ENCODE measurements around the gene BMP7. TPM values are rescaled to one million over a fixed set of nuclear protein-coding genes. Genes with fewer than 3 reads are reported as not detected.

The BMP7 gene
- total and polyA plus RNA-seq, 9 of the 15 experiments (the other 6 are each of a cell fraction or from before 2014, with no cell fraction given) = 0.18 TPM; not detected in 8

DNA sequence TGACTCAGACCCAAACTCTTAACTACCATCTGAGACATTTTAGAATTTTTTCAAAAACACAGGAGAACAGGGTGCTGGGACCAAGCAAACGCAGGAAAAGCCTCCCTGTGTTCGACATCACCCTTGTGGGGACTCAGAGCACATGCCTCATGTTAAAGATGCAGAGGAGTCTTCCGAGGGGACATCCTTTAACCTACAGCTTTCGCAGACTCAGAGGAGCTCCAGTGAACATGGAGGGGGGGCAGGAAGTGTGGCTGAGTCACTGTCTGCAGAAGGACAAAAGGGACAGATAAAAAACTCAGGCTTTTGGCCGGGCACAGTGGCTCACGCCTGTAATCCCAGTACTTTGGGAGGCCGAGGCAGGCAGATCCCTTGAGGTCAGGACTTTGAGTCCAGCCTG is 15.1 kb downstream of the BMP7 start (continued):
- TF ChIP-seq MCM2 (IDR thresholded peaks at IDR 0.05; ENCODE audit: low read depth) (no peak), L3MBTL2 (IDR thresholded peaks at IDR 0.05) (peak; percentile 61), SMAD4 (CRISPR knock-in tag; conservative IDR thresholded peaks at IDR 0.05) (0 out of 2 replicates have a peak, but pooled peaks have one; percentile 36), NR2C2 (CRISPR knock-in tag; IDR thresholded peaks at IDR 0.05) (no peak), NR2C2 (tag; IDR thresholded peaks at IDR 0.05) (peak; percentile 28; the same call in 1 of the 2 replicates), CEBPB (tag; IDR thresholded peaks at IDR 0.05) (no peak), NRF1 (conservative IDR thresholded peaks at IDR 0.05 in 1 of 2, IDR thresholded peaks at IDR 0.05 in 1 of 2) (peak; percentile 35 to 53; a peak in 3 of 4 replicates), ZNF134 (CRISPR knock-in tag; conservative IDR thresholded peaks at IDR 0.05) (no peak), TRIM24 (IDR thresholded peaks at IDR 0.05) (peak in 1 of 2 experiments; percentile 38; a peak in 1 of 4 replicates), SREBF1 (IDR thresholded peaks at IDR 0.05; ENCODE audit: borderline replicate concordance, low read depth, low read length) (no peak), RUNX1 (IDR thresholded peaks at IDR 0.05; ENCODE audit: low read depth) (no peak), CBFA2T3 (IDR thresholded peaks at IDR 0.05) (0 out of 2 replicates have a peak, but pooled peaks have one; percentile 10), MCM7 (IDR thresholded peaks at IDR 0.05) (no peak), TAF1 (IDR thresholded peaks at IDR 0.05; ENCODE audit: control insufficient read depth, extremely low read depth, insufficient read depth, low read length, severe bottlenecking) (no peak), ATF7 (IDR thresholded peaks at IDR 0.05) (peak; percentile 33; the same call in 1 of the 2 replicates), JUND (IDR thresholded peaks at IDR 0.05; ENCODE audit: borderline replicate concordance, low read depth, low read length) (peak; percentile 89), JUND (tag; IDR thresholded peaks at IDR 0.05; ENCODE audit: borderline replicate concordance, low read depth, low read length) (peak; percentile 71; the same call in 1 of the 3 replicates), NFE2 (IDR thresholded peaks at IDR 0.05; ENCODE audit: low read depth) (peak; percentile 72), RCOR1 (IDR thresholded peaks at IDR 0.05; ENCODE audit: borderline replicate concordance in 1 of 2, low read depth in 2 of 2, low read length in 2 of 2) (0 out of 4 replicates have a peak, but pooled peaks of 1 of the 2 experiments have one; percentile 4), ZNF316 (IDR thresholded peaks at IDR 0.05) (0 out of 2 replicates have a peak, but pooled peaks have one; percentile 5), ZNF140 (CRISPR knock-in tag; IDR thresholded peaks at IDR 0.05) (no peak), JUN (IDR thresholded peaks at IDR 0.05; ENCODE audit: borderline replicate concordance, low read depth, low read length) (0 out of 2 replicates have a peak, but pooled peaks have one; percentile 14), JUN (CRISPR knock-in tag; IDR thresholded peaks at IDR 0.05; ENCODE audit: borderline replicate concordance) (no peak), GABPA (tag; conservative IDR thresholded peaks at IDR 0.05; ENCODE audit: low read depth) (peak; percentile 35; the same call in 1 of the 2 replicates), FOSL1 (tag; conservative IDR thresholded peaks at IDR 0.05) (peak; percentile 86), ZEB2 (IDR thresholded peaks at IDR 0.05) (0 out of 2 replicates have a peak, but pooled peaks have one; percentile 32), MIER1 (IDR thresholded peaks at IDR 0.05; ENCODE audit: low read depth) (no peak), STAG1 (CRISPR knock-in tag; IDR thresholded peaks at IDR 0.05; ENCODE audit: borderline replicate concordance) (no peak)
- TF ChIP-seq, protein P1, sequence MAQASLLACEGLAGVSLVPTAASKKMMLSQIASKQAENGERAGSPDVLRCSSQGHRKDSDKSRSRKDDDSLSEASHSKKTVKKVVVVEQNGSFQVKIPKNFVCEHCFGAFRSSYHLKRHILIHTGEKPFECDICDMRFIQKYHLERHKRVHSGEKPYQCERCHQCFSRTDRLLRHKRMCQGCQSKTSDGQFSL (CRISPR knock-in tag; IDR thresholded peaks at IDR 0.05) = peak; percentile 79; the same call in 1 of the 2 replicates
- TF ChIP-seq, protein P1 (tag; IDR thresholded peaks at IDR 0.05) = peak in 1 of 2 experiments; percentile 79; a peak in 2 of 4 replicates
- TF ChIP-seq, protein P2, sequence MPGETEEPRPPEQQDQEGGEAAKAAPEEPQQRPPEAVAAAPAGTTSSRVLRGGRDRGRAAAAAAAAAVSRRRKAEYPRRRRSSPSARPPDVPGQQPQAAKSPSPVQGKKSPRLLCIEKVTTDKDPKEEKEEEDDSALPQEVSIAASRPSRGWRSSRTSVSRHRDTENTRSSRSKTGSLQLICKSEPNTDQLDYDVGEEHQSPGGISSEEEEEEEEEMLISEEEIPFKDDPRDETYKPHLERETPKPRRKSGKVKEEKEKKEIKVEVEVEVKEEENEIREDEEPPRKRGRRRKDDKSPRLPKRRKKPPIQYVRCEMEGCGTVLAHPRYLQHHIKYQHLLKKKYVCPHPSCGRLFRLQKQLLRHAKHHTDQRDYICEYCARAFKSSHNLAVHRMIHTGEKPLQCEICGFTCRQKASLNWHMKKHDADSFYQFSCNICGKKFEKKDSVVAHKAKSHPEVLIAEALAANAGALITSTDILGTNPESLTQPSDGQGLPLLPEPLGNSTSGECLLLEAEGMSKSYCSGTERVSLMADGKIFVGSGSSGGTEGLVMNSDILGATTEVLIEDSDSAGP (CRISPR knock-in tag; IDR thresholded peaks at IDR 0.05) = no peak

Data from K562 (cell line).